T-cell (primary cell): ENCODE data around the gene FAAP100. TPM values are rescaled to one million over a fixed set of nuclear protein-coding genes. Genes with fewer than 3 reads are reported as not detected.

Experiments used
- ATAC-seq, 4 experiments: fragments of 200-7000 bp in 3 of 4; fragments of 150-1000 bp in 1 of 4; cut with Tn5 transposase; replicated peaks in 1 of 4; 1 replicate in 3 of 4; 2 replicates in 1 of 4; pipeline ENCODE4 v1.10.0; 2021; ENCODE audit warnings: moderate library complexity in 3 of 4, mild to moderate bottlenecking in 2 of 4, moderate number of reproducible peaks in 1 of 4
- CTCF ChIA-PET, 2 donors: fragments of 300-600 bp; sonication (Branson Sonifier 250); formaldehyde crosslinking; loops; one replicate each; lab custom pipeline; 2022; ENCODE audit warnings: antibody characterized with exemption in 2 of 2; lab: Charles Lee
- POLR2A ChIA-PET, 2 donors: fragments of 300-600 bp; sonication (Branson Sonifier 250); formaldehyde crosslinking; loops; one replicate each; lab custom pipeline; 2022; ENCODE audit warnings: antibody characterized with exemption in 2 of 2; lab: Charles Lee
- DNase-seq, 35 experiments: peaks; one replicate each; pipeline versions ENCODE4 v3.0.0 to v3.0.0-alpha.2; 2013 to 2023
- H3K27ac ChIP-seq: one replicate; pipeline ENCODE4 v1.5.1; 2013; ENCODE audit warnings: low read length
- H3K27me3 ChIP-seq, 2 experiments: replicated peaks in 1 of 2; 1 replicate in 1 of 2; 2 replicates in 1 of 2; pipeline versions ENCODE4 v1.6.1 to v1.7.0; 2013; ENCODE audit warnings: low read length in 1 of 2, mixed read lengths in 1 of 2; ENCODE audit not compliant: control insufficient read depth in 2 of 2, insufficient read depth in 2 of 2; ENCODE audit errors: extremely low read depth in 1 of 2
- H3K36me3 ChIP-seq, 2 donors: 1 replicate in 1 of 2; 2 replicates in 1 of 2; pipeline versions ENCODE4 v1.6.1 to v1.7.0; 2013; ENCODE audit warnings: low read length in 1 of 2; ENCODE audit not compliant: control insufficient read depth in 2 of 2, insufficient read depth in 1 of 2; ENCODE audit errors: extremely low read depth in 1 of 2
- H3K4me1 ChIP-seq, 2 experiments: 1 replicate in 1 of 2; 2 replicates in 1 of 2; pipeline versions ENCODE4 v1.6.1 to v1.7.0; 2013; ENCODE audit warnings: low read length in 2 of 2, mixed read lengths in 1 of 2; ENCODE audit not compliant: insufficient read depth in 2 of 2, control insufficient read depth in 1 of 2; ENCODE audit errors: extremely low read depth in 1 of 2
- H3K4me3 ChIP-seq, 2 donors: 1 replicate in 1 of 2; 2 replicates in 1 of 2; pipeline versions ENCODE4 v1.5.1 to v1.7.0; 2013; ENCODE audit warnings: mild to moderate bottlenecking in 2 of 2, low read length in 1 of 2, moderate library complexity in 1 of 2; ENCODE audit not compliant: control insufficient read depth in 1 of 2; ENCODE audit errors: extremely low read depth in 1 of 2
- H3K9me3 ChIP-seq: 2 replicates; pipeline ENCODE4 v1.7.0; 2013
- H3K27ac Mint-ChIP-seq, 2 donors: one replicate each; pipeline ENCODE4 v1.8.0; 2020 to 2021; ENCODE audit warnings: mild to moderate bottlenecking in 2 of 2, mixed read lengths in 2 of 2
- H3K27me3 Mint-ChIP-seq, 2 donors: one replicate each; pipeline ENCODE4 v1.8.0; 2021 to 2022; ENCODE audit warnings: mixed read lengths in 2 of 2
- H3K36me3 Mint-ChIP-seq: one replicate; pipeline ENCODE4 v1.8.0; 2021; ENCODE audit warnings: mixed read lengths
- H3K4me1 Mint-ChIP-seq, 3 donors: one replicate each; pipeline ENCODE4 v1.8.0; 2020 to 2022; ENCODE audit warnings: mixed read lengths in 3 of 3, mild to moderate bottlenecking in 1 of 3
- H3K4me3 Mint-ChIP-seq, 3 donors: one replicate each; pipeline ENCODE4 v1.8.0; 2020 to 2022; ENCODE audit warnings: mild to moderate bottlenecking in 3 of 3, mixed read lengths in 3 of 3, moderate library complexity in 3 of 3
- H3K9me3 Mint-ChIP-seq, 3 donors: one replicate each; pipeline ENCODE4 v1.8.0; 2020 to 2022; ENCODE audit warnings: mixed read lengths in 3 of 3
- WGBS: methylation state at CpG from one replicate; pipeline ENCODE4 v1.1.5; 2013; ENCODE audit warnings: missing lambda C conversion rate; ENCODE audit not compliant: insufficient coverage; 5-methylcytosine and 5-hydroxymethylcytosine counted together
- total RNA-seq, 35 experiments: library from RNA in 6 of 35; stranded (reverse) in 6 of 35; fragments of 120-200 nt in 1 of 35; gene quantifications; one replicate each; pipeline versions ENCODE4 v1.2.1 to v1.2.4 and lab custom pipeline; 2013 to 2026

The FAAP100 gene
- total RNA-seq, 5 donors from 2014 or later (not counting 1 experiment from before 2014, with no cell fraction given), result 31.7 to 62.1 (median 59.0) TPM

- Mint-ChIP-seq H3K27me3 (peaks cover 2 to 8% of the 10 kb centered on the region in 2 donors), H3K36me3 (no peaks in the 10 kb centered on the region), H3K27ac (no peak overlapping the region), H3K4me1 (peaks cover 1 to 6% (median 4%) of the 10 kb centered on the region in 3 donors), H3K4me3 (no peak overlapping the region), H3K9me3 (no peaks in the 10 kb centered on the region)
- ATAC-seq (no peak), DNase-seq (no peak)
- peaks cover 0 to 15% of the 10 kb centered on the region in 2 experiments for H3K4me1 ChIP-seq
- no peak overlapping the region for H3K27ac ChIP-seq
- 63% methylated on average over 3 of the region's 5 CpGs for WGBS
- H3K9me3 ChIP-seq, result no peaks in the 10 kb centered on the region
- CTCF ChIA-PET, result no interaction called here
- no peak overlapping the region for H3K4me3 ChIP-seq
- POLR2A ChIA-PET, result no interaction called here
- H3K36me3 ChIP-seq, result no peaks in the 10 kb centered on the region
- H3K27me3 ChIP-seq, result peaks cover 0 to 44% of the 10 kb centered on the region in 2 experiments
These were observed 61.0 kb downstream of the FAAP100 start for GRCh38 chr17:81491181-81491581.

GRCh38 chr17:81489998-81490992 lies 61.9 kb downstream of the FAAP100 start:
- Mint-ChIP-seq H3K4me1 (peaks cover 2 to 7% (median 6%) of the 10 kb centered on the region in 3 donors), H3K27me3 (peaks cover 6 to 8% of the 10 kb centered on the region in 2 donors), H3K36me3 (no peaks in the 10 kb centered on the region), H3K9me3 (no peaks in the 10 kb centered on the region), H3K27ac (no peak overlapping the region), H3K4me3 (peak overlapping the region in 2 of 3 donors; percentile 54 to 73)
- DNase-seq (no peak), ATAC-seq (no peak)
- H3K4me1 ChIP-seq, result peaks cover 0 to 15% of the 10 kb centered on the region in 2 experiments
- ChIA-PET POLR2A (no interaction called here), CTCF (no interaction called here)
- H3K27me3 ChIP-seq, result peaks cover 0 to 44% of the 10 kb centered on the region in 2 experiments
- H3K4me3 ChIP-seq, result no peak overlapping the region
- no peaks in the 10 kb centered on the region for H3K36me3 ChIP-seq
- H3K27ac ChIP-seq, result no peak overlapping the region
- 60% methylated on average over 5 of the region's 14 CpGs for WGBS
- H3K9me3 ChIP-seq, result no peaks in the 10 kb centered on the region

Other genes with a start within 250 kb of the FAAP100 start
- gene BAHCC1, start 156.9 kb downstream of the FAAP100 start, total RNA-seq, result under 1 TPM; 0.23 to 0.82 (median 0.33) TPM
- gene ACTG1, start 39.6 kb downstream of the FAAP100 start, total RNA-seq, result 1,000 to 10,000 TPM; 1,183 to 1,383 (median 1,262) TPM
- 1 to 10 TPM in 3 of 5 donors, under 1 TPM in 2; 0.91 to 4.2 (median 1.2) TPM for gene FSCN2, start 24.0 kb downstream of the FAAP100 start, total RNA-seq
- 10 to 100 TPM; 79.0 to 96.1 (median 87.2) TPM for gene NPLOC4, start 84.8 kb upstream of the FAAP100 start, total RNA-seq
- gene TSPAN10, start 84.8 kb upstream of the FAAP100 start, total RNA-seq, result 1 to 10 TPM in 2 of 5 donors, under 1 TPM in 3; 0.58 to 1.5 (median 0.66) TPM
- gene PDE6G, start 104.2 kb upstream of the FAAP100 start, total RNA-seq, result 1 to 10 TPM in 4 of 5 donors, under 1 TPM in 1; 0.33 to 4.6 (median 1.8) TPM
- 10 to 100 TPM; 34.1 to 93.3 (median 68.1) TPM for gene OXLD1, start 114.3 kb upstream of the FAAP100 start, total RNA-seq
- gene CCDC137, start 114.4 kb upstream of the FAAP100 start, total RNA-seq, result 10 to 100 TPM; 15.9 to 33.9 (median 30.0) TPM
- 10 to 100 TPM; 30.9 to 51.0 (median 39.3) TPM for gene ARL16, start 131.4 kb upstream of the FAAP100 start, total RNA-seq
- gene HGS, start 131.7 kb upstream of the FAAP100 start, total RNA-seq, result 100 to 1,000 TPM; 114 to 205 (median 181) TPM
- gene MRPL12, start 151.0 kb upstream of the FAAP100 start, total RNA-seq, result 10 to 100 TPM; 18.5 to 33.5 (median 31.4) TPM
- gene SLC25A10, start 159.9 kb upstream of the FAAP100 start, total RNA-seq, result 1 to 10 TPM; 3.3 to 8.3 (median 7.4) TPM